ENCODE data around the gene CADM1.

The CADM1 gene

GRCh38 chr11:115348416-115348815, 155.8 kb downstream of the CADM1 start:
- DNase-seq = no peak

GRCh38 chr11:115347106-115347505, 157.1 kb downstream of the CADM1 start:
- no peak for DNase-seq

GRCh38 chr11:115345840-115346239, 158.4 kb downstream of the CADM1 start:
- no peak for DNase-seq

GRCh38 chr11:115345361-115345760, 158.9 kb downstream of the CADM1 start:
- no peak for DNase-seq

- no peak for DNase-seq
Observed at GRCh38 chr11:115344846-115345245, 159.4 kb downstream of the CADM1 start.

- no peak for DNase-seq
Observed at GRCh38 chr11:115342142-115342541, 162.1 kb downstream of the CADM1 start.

- DNase-seq = no peak
Observed at GRCh38 chr11:115340874-115341273, 163.3 kb downstream of the CADM1 start.

GRCh38 chr11:115338476-115338875, 165.7 kb downstream of the CADM1 start:
- DNase-seq = no peak

GRCh38 chr11:115334932-115335788, 169.1 kb downstream of the CADM1 start:
- no peak for DNase-seq

GRCh38 chr11:115333949-115334348, 170.3 kb downstream of the CADM1 start:
- DNase-seq = no peak

- DNase-seq = no peak
Observed at GRCh38 chr11:115333121-115333520, 171.1 kb downstream of the CADM1 start.

GRCh38 chr11:115330684-115331482, 173.3 kb downstream of the CADM1 start:
- no peak for DNase-seq

- DNase-seq = no peak
Observed at GRCh38 chr11:115326526-115326925, 177.7 kb downstream of the CADM1 start.

- DNase-seq = no peak
Observed at GRCh38 chr11:115325523-115325922, 178.7 kb downstream of the CADM1 start.

GRCh38 chr11:115324581-115325432, 179.4 kb downstream of the CADM1 start:
- DNase-seq = no peak

- DNase-seq = no peak
Observed at GRCh38 chr11:115322553-115323203, 181.5 kb downstream of the CADM1 start.

- no peak for DNase-seq
Observed at GRCh38 chr11:115321605-115322289, 182.5 kb downstream of the CADM1 start.

- DNase-seq = no peak
Observed at GRCh38 chr11:115317277-115318185, 186.7 kb downstream of the CADM1 start.

GRCh38 chr11:115316696-115317095, 187.5 kb downstream of the CADM1 start:
- no peak for DNase-seq

GRCh38 chr11:115314330-115314920, 189.8 kb downstream of the CADM1 start:
- no peak for DNase-seq
